Astrocyte of the cerebellum (primary cell): Measurements from ENCODE around the gene STPG4.

Experiments
- DNase-seq: peaks from one replicate; pipeline ENCODE4 v3.0.0-alpha.2; 2011; ENCODE audit warnings: low read depth
- H3K4me3 ChIP-seq: 2 replicates; pipeline ENCODE4 v1.5.1; 2011; ENCODE audit warnings: mild to moderate bottlenecking, low read depth, low read length, moderate library complexity
- CTCF ChIP-seq: IDR thresholded peaks from 2 replicates; pipeline ENCODE4 v1.5.1; 2012; ENCODE audit warnings: low read length, low read depth, moderate library complexity, mild to moderate bottlenecking; ENCODE audit errors: missing control alignments
- in situ Hi-C: cut with HindIII; loops from 2 replicates; pipeline ENCODE4 v1.10.0; 2017; ENCODE audit warnings: low sequenced_read_pairs

Gene STPG4

GRCh38 chr2:47088371-47089082 is 66.6 kb downstream of the STPG4 start:
- no peak overlapping the region for H3K4me3 ChIP-seq
- in situ Hi-C loops, result no loop called here
- no peak for DNase-seq
- peak; percentile 31 for TF ChIP-seq CTCF

- no peak for DNase-seq
- no peak overlapping the region for H3K4me3 ChIP-seq
- in situ Hi-C loops, result no loop called here
- no peak for TF ChIP-seq CTCF
Observed at GRCh38 chr2:47087051-47087450, 68.1 kb downstream of the STPG4 start.

- no peak overlapping the region for H3K4me3 ChIP-seq
- in situ Hi-C loops, result no loop called here
- no peak for DNase-seq
Observed at GRCh38 chr2:47086571-47086970, 68.5 kb downstream of the STPG4 start.

GRCh38 chr2:47086054-47086471 is 69.0 kb downstream of the STPG4 start:
- H3K4me3 ChIP-seq, result no peak overlapping the region
- no peak for TF ChIP-seq CTCF
- in situ Hi-C loops, result no loop called here
- DNase-seq, result no peak

More at GRCh38 chr2:47086571-47086970, 68.5 kb downstream of the STPG4 start:
- TF ChIP-seq CTCF, result no peak

- no peak for DNase-seq
- in situ Hi-C loops, result no loop called here
- no peak overlapping the region for H3K4me3 ChIP-seq
- no peak for TF ChIP-seq CTCF
Observed at GRCh38 chr2:47083886-47084687, 71.0 kb downstream of the STPG4 start.

- H3K4me3 ChIP-seq, result no peak overlapping the region
- in situ Hi-C loops, result no loop called here
- no peak for DNase-seq
- no peak for TF ChIP-seq CTCF
Observed at GRCh38 chr2:47083485-47083884, 71.6 kb downstream of the STPG4 start.
